SK-N-SH (cell line): ENCODE data around the gene CREB5.

Experiments used
- ELF1 ChIP-seq: IDR thresholded peaks from 2 replicates; pipeline ENCODE4 v1.4.0; 2012
- FOXJ3 ChIP-seq: sonication (generic); formaldehyde crosslinking; IDR thresholded peaks from 2 replicates; pipeline ENCODE4 v1.5.1; 2020; ENCODE audit warnings: mild to moderate bottlenecking, missing genetic modification reagents
- GABPA ChIP-seq: IDR thresholded peaks from 2 replicates; pipeline ENCODE4 v1.4.0; 2012; ENCODE audit warnings: low read depth, mild to moderate bottlenecking
- RFX5 ChIP-seq: IDR thresholded peaks from 2 replicates; pipeline ENCODE4 v1.6.1; 2012; ENCODE audit warnings: mild to moderate bottlenecking, improper control_type of control experiment, low read length
- TF ChIP-seq, protein P1 (sequence below): fragments of 200-600 bp; sonication (generic); IDR thresholded peaks from 2 replicates; pipeline ENCODE4 v1.6.1; 2017; ENCODE audit warnings: antibody characterized with exemption, mild to moderate bottlenecking, moderate library complexity

DNA sequence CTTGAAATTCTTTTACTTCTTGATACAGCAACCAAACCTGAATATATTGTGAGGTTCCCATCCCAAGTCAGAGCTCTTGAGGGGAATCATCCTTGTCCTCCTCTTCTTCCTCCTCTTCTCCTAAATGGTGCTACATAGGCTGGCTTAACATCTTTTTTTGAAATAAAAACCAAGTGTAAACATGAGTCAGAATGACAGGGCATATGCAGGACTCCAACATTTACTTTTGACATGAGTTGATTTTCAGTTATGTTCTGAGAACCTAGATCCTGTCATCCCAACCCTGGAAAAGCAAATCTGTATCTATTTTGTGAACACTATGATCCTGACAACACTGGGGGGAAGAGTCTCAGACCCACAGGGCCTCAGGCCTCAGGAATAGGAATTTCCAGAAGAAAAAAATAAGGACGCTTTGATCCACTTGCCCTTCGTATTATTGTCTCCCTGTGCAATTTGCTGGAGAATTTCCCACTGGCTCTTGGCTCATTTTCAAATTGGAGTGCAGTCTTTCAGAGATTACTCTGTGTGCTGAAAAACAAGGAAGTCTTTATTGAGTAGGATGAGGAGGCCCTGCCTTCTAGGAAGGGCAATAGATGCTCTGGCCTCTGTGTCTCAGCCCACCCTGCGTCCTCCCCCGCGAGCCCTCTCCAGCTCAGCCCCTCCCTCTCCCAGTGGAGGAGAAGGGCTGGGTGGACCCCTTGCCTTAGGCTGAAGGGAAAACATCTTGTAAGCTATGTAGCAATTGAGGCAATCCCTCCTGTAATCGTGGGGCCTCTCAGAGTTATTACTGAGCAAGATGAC is 121.6 kb downstream of the CREB5 start:
- TF ChIP-seq FOXJ3 (no peak), RFX5 (no peak), GABPA (no peak), ELF1 (no peak)
- TF ChIP-seq, protein P1, sequence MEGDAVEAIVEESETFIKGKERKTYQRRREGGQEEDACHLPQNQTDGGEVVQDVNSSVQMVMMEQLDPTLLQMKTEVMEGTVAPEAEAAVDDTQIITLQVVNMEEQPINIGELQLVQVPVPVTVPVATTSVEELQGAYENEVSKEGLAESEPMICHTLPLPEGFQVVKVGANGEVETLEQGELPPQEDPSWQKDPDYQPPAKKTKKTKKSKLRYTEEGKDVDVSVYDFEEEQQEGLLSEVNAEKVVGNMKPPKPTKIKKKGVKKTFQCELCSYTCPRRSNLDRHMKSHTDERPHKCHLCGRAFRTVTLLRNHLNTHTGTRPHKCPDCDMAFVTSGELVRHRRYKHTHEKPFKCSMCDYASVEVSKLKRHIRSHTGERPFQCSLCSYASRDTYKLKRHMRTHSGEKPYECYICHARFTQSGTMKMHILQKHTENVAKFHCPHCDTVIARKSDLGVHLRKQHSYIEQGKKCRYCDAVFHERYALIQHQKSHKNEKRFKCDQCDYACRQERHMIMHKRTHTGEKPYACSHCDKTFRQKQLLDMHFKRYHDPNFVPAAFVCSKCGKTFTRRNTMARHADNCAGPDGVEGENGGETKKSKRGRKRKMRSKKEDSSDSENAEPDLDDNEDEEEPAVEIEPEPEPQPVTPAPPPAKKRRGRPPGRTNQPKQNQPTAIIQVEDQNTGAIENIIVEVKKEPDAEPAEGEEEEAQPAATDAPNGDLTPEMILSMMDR, result no peak
